ENCODE data around the gene PECR. TPM values are rescaled to one million over a fixed set of nuclear protein-coding genes. Genes with fewer than 3 reads are reported as not detected.

PECR gene
- total RNA-seq, 1 experiment from 2014 or later, result 15.3 TPM

DNA sequence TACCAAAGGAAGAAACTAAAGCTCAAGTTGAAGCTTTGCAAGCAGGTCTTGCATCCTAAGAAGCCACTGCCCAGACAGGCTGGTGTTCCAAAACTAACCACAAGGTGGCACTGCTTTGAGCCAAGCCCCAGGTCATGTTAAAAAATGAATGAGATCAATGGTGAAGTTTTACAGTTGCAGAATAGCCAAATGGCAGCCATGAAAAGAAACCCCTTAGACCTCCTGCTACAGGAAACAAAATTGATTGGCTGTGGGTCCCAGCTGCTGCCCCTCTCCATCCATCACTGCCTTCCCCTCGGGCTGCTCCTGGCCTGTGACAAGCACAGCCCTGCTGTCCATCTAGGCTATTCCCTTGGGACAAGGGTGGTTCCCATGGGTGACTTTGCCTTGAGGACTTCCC lies 47.5 kb downstream of the PECR start:
- Histone ChIP-seq H3K79me1 (ENCODE audit: insufficient read depth, low read depth, low read length, poor library complexity, severe bottlenecking) (no peaks in the 10 kb centered on the region), H3K14ac (ENCODE audit: insufficient read depth, low read length) (no peak overlapping the region), H2AFZ (ENCODE audit: low read length) (no peak overlapping the region), H2BK5ac (ENCODE audit: insufficient read length, low read length) (no peak overlapping the region), H3T11ph (ENCODE audit: low read length) (no peak overlapping the region), H3K18ac (ENCODE audit: insufficient read length, low read depth, low read length) (no peak overlapping the region), H3K4me2 (ENCODE audit: insufficient read depth, insufficient read length, low read length) (no peak overlapping the region), H3K4me1 (ENCODE audit: insufficient read depth, low read length) (no peaks in the 10 kb centered on the region), H3K9ac (ENCODE audit: extremely low read depth, insufficient read length, low read length) (no peak overlapping the region), H3K4ac (ENCODE audit: low read depth, low read length) (no peak overlapping the region), H4K5ac (ENCODE audit: insufficient read length, low read depth, low read length) (no peak overlapping the region), H2BK15ac (ENCODE audit: low read depth, low read length) (no peak overlapping the region), H3K79me2 (ENCODE audit: insufficient read depth, low read length) (no peaks in the 10 kb centered on the region), H3K23me2 (ENCODE audit: insufficient read length, low read depth, low read length, poor library complexity, severe bottlenecking) (no peaks in the 10 kb centered on the region), H2BK12ac (ENCODE audit: insufficient read length, low read depth, low read length) (no peak overlapping the region), H2AK5ac (ENCODE audit: insufficient read length, low read length) (no peak overlapping the region), H2BK20ac (ENCODE audit: low read depth, low read length, poor library complexity, severe bottlenecking) (no peak overlapping the region), H4K8ac (replicated peaks; ENCODE audit: insufficient read length, low read depth, low read length) (no peak overlapping the region), H3K27me3 (ENCODE audit: insufficient read depth, low read length) (no peaks in the 10 kb centered on the region), H4K91ac (ENCODE audit: insufficient read length, low read depth, low read length) (no peak overlapping the region), H3K23ac (ENCODE audit: insufficient read length, low read depth, low read length) (no peak overlapping the region), H3K9me3 (ENCODE audit: control insufficient read depth, low read depth, low read length) (no peaks in the 10 kb centered on the region), H2BK120ac (ENCODE audit: low read depth, low read length, poor library complexity, severe bottlenecking) (no peak overlapping the region), H4K20me1 (ENCODE audit: control insufficient read depth, insufficient read depth, insufficient read length) (peaks cover 2% of the 10 kb centered on the region), H3K56ac (ENCODE audit: insufficient read length, low read depth, low read length) (no peak overlapping the region), H3K27ac (ENCODE audit: insufficient read length, low read depth, low read length) (no peak overlapping the region)
- peak; percentile 79 for DNase-seq
- TF ChIP-seq CTCF (conservative IDR thresholded peaks at IDR 0.05), result peak; percentile 92
- no peaks in the 10 kb centered on the region for H3K27me3 Mint-ChIP-seq (ENCODE audit: low read depth)
- H3K36me3 Mint-ChIP-seq (ENCODE audit: insufficient read depth in 1 of 3, low read depth in 3 of 3), result peaks cover 6 to 20% (median 14%) of the 10 kb centered on the region in 3 experiments; a peak in 5 of 7 replicates
- H3K9me3 Mint-ChIP-seq, result no peaks in the 10 kb centered on the region
- WGBS (ENCODE audit: extremely low coverage, insufficient read length, low lambda C conversion rate), result no CpG with 5 or more reads among the region's 1 CpG
- H3K4me1 Mint-ChIP-seq, result peaks cover 4 to 12% of the 10 kb centered on the region in 2 experiments
- H3K4me3 Mint-ChIP-seq, result no peak overlapping the region
- no peak overlapping the region for H3K27ac Mint-ChIP-seq

Measured in H9 (cell line).